HG03378 (cell line): ENCODE measurements around the gene ZNF513.

ENCODE experiments used
- ATAC-seq: cut with Tn5 transposase; IDR thresholded peaks from one replicate; pipeline ENCODE4 v1.9.1; 2021; ENCODE audit warnings: mild to moderate bottlenecking, moderate library complexity; ENCODE audit not compliant: unreplicated experiment

ZNF513 gene

GRCh38 chr2:27390822-27391679 lies 10.5 kb upstream of the ZNF513 start:
- no peak for ATAC-seq

- no peak for ATAC-seq
Observed at GRCh38 chr2:27381577-27382181, 1.1 kb upstream of the ZNF513 start.

- peak; percentile 1 for ATAC-seq
Observed at GRCh38 chr2:27379836-27380625, 503 bp downstream of the ZNF513 start.

- ATAC-seq: no peak
Observed at GRCh38 chr2:27379383-27379835, 1.1 kb downstream of the ZNF513 start.

- no peak for ATAC-seq
Observed at GRCh38 chr2:27378809-27379290, 1.7 kb downstream of the ZNF513 start.

GRCh38 chr2:27378096-27378808 lies 2.3 kb downstream of the ZNF513 start:
- ATAC-seq: no peak

GRCh38 chr2:27377618-27378095 lies 2.9 kb downstream of the ZNF513 start:
- ATAC-seq: no peak

- ATAC-seq: no peak
Observed at GRCh38 chr2:27376866-27377617, 3.5 kb downstream of the ZNF513 start.

- ATAC-seq: no peak
Observed at GRCh38 chr2:27376151-27376865, 4.2 kb downstream of the ZNF513 start.

- ATAC-seq: no peak
Observed at GRCh38 chr2:27375513-27376099, 4.9 kb downstream of the ZNF513 start.

GRCh38 chr2:27373567-27373966 lies 7.0 kb downstream of the ZNF513 start:
- ATAC-seq: no peak

GRCh38 chr2:27372937-27373336 lies 7.6 kb downstream of the ZNF513 start:
- ATAC-seq: no peak

- peak; percentile 23 for ATAC-seq
Observed at GRCh38 chr2:27370816-27371620, 9.5 kb downstream of the ZNF513 start.

GRCh38 chr2:27370026-27370815 lies 10.3 kb downstream of the ZNF513 start, which contains the start of the genes EIF2B4 and SNX17:
EIF2B4 (minus strand) TSS chr2:27370338; CDS start chr2:27370314, 24 bp downstream.
SNX17 (plus strand) TSS chr2:27370616; CDS start chr2:27370744, 128 bp downstream.
- ATAC-seq: peak; percentile 90

- no peak for ATAC-seq
Observed at GRCh38 chr2:27369471-27370025, 11.0 kb downstream of the ZNF513 start.

GRCh38 chr2:27363933-27364332 lies 16.6 kb downstream of the ZNF513 start:
- no peak for ATAC-seq
